Activated CD4-positive, alpha-beta T cell treated with anti-CD3 and anti-CD28 coated beads, Interleukin-2, amount 50 U/mL, for 4 hours (primary cell): ENCODE data around the gene DNAH8.
"Not testable (repeated sequence)": the region's sequence is repeated elsewhere in the genome, so short reads cannot be mapped to it uniquely, and the experiment has no call there.

ENCODE experiments used
- DNase-seq, 2 experiments: peaks; one replicate each; pipeline ENCODE4 v3.0.0-alpha.2; 2020

Gene DNAH8

DNA sequence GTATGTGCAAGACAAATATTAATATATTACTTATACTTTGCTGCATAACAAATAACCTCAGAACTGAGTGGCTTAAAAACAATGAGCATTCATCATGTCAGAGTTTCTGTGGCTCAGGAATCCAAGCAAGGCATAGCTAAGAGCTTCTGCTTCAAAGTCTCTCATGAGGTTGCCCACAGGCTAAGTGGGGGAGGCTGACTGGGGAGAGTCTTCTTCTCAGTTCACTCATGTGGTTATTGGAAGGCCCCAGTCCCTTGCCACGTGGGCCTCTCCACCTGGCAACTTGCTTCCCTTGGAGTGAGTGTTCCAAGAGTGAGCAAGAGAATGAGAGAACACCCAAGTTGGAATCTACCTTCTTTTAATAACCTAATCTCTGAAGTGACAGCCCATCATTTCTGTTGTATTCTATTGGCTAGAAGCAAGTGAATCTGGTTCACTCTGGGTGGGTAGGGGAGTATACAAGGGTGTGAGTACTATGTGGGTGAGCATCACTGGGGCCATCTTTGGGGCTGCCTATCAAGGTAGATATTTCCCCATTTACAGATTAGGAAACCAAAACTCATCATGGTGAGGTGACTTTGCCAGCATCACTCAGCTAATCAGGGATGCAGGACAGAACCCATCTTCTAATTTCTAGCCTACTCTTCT lies 36.0 kb downstream of the DNAH8 start:
- DNase-seq = no peak

DNA sequence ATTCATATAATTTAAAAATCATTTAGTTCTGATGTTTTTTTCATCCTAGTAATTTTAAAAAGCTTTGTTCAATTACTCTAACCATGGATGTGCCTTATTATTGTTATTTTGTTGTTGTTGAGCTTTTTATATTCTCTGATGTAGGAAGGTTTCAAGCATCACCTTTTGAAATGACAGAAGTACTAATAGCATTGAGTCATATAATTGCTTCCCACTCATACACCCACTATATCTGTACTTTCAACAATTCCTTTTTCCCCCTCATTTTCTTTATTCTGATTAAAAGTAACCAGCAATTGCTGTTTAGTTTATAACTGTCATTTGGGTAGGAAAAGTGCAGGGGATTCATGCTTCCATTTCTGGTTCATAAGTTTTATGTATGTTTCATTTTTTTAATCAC lies 38.6 kb downstream of the DNAH8 start:
- no peak for DNase-seq

DNA sequence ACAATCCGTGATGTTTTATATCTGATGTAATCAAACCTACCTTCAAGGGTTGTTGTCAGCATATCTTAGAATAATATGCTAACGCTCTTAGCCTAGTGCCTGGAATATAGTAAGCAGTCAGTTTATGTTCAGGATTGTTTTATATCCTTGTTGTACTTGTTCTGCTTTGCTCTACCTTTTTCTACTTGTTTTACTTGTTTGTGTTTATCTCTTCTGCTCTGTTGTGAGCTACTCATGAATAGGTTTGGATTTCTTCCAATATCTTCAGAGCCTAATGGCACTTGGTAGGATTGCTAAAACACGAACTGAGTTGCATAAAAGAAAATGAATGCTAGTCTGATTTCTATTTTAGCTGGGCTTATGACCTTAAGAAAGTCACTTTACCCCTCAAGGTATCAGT lies 40.1 kb downstream of the DNAH8 start:
- no peak for DNase-seq

DNA sequence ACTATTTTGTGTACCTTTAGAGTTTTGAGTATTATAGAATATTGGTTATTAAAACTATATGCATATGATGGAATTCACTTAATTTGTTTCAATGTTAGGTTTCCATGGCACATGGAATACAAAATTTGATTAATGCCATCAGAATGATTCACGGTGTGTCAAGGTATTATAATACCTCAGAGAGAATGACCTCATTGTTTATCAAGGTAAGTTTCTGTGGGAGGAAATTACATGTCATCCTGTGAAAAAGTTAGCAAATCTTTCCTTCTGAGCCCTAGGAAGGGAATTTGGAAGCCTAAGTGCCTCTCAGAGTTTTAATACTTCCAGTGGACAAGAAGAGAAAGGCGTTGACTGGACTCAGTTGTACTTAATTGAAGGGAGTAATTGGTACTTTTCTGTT lies 40.8 kb downstream of the DNAH8 start:
- DNase-seq = no peak

DNA sequence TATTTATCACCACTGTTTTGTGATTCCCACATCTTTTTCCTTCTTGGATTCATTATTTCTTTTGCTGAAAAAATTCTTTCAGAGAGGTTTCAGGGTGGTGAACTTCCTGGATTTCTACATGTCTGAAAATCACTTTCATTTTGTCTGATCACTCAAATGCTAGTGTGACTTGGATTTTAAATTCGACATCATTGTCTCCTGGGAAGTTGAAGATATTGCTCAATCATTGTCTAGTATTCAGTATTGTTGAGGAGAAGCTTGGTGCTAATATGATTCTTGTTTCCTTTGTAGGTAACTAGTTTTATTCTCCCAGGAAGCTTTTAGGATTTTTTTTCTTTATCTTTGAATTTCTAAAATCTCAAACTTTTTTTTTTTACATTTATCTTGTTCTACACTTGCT lies 45.0 kb downstream of the DNAH8 start:
- no peak for DNase-seq

DNA sequence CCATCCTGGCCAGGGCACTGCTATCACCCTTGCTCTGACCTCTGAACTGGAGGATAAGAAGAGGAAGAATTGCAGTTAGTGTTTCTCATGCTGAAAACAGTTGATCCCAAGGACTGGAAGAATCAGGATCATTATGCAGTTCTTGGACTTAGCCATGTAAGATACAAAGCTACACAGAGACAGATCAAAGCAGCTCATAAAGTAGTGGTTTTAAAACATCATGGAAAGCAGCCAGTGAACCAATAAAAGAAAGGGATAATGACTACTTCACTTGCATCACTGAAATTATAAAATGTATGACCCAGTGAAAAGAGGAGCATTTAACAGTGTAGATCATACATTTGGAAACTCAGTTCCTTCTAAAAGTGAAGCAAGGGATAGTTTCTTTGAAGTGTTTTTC lies 47.7 kb downstream of the DNAH8 start:
- DNase-seq = no peak

DNA sequence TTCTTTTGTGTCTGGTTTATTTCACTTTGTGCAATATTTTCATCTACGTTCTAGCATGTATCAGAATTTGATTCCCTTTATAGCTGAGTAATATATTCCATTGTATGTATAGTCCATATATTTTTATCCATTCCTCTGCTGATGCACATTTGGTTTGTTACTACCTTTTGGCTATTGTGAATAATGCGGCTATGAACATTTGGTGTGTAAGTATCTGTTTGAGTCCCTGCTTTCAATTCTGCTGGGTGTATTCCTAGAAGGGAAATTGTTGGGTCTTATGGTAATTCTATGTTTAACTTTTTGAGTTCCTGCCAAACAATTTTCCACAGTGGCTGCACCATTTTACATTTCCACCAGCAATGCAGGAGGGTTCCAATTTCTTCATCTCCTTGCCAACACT lies 52.4 kb downstream of the DNAH8 start:
- no peak for DNase-seq

DNA sequence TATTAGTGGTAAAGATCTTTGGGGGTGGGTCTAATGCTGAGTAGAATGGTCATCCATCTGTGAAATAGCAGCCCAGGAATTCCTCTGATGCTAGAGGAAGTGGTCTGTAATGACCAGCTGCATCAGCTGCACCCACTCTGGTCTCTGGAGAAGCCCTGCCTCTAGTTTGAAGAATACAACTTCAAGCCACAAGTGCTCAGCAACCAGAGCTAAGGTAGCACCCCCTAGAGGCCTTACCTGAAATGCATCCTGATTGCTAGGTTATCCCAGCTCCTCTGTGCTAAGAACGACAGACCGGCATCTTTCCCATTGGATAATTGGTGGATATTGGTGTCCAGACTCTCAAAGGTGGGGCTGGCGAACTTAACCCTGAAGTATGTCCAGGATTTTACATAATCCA lies 58.2 kb downstream of the DNAH8 start:
- DNase-seq = no peak

DNA sequence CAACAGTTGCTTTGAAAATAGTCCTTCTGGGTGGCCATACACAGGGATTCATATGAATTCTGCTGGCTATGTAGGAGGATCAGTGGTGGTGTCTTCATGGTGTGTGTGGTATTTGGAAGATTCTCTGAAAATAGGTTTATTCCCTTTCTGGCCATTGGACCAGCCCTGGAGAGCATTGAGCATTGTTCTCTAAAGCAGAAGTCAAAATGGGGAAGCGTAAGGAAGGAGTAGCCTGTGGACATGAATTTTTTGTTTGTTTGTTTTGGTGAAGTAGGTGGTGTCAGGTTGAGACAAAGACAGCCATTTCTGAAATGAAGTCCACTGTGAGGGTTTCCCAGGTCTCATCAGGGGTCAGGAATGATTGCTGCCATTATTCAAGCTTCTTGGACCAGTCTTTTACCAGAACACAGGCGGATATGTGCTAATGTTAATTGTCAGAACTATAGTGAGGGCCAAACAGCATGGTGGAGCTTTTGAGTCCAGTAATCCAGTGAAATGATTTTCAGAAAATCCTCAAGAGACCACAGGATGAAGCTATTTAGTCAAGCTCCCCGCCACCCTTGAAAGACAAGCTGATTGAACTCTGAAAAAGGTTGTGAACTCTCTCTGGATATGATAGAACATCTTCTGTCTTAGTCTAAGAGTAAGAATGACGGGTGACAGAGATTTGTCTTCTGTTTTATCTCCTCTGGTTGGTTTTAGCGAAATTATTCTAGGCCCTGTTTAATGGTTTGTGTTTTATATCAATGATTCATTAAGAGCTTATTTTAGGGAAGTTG lies 60.0 kb downstream of the DNAH8 start:
- DNase-seq = no peak

DNA sequence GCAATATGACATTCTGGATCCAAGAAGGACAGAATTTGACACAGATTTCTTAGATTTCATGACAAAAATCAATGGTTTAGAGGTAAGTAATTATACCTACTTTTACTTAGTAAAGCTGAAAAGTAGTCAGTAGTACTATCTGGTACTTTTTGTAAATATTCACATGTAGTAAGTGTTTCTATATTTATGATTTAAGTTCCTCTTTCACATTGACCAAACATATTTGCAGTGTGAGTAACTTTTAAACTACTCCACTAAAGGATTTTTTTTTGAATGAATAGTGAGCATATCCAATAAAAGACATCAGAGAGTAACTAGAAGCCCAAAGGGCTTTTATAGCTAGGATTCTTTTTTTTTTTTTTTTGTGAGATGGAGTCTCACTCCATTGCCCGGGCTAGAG lies 60.8 kb downstream of the DNAH8 start:
- DNase-seq = no peak

DNA sequence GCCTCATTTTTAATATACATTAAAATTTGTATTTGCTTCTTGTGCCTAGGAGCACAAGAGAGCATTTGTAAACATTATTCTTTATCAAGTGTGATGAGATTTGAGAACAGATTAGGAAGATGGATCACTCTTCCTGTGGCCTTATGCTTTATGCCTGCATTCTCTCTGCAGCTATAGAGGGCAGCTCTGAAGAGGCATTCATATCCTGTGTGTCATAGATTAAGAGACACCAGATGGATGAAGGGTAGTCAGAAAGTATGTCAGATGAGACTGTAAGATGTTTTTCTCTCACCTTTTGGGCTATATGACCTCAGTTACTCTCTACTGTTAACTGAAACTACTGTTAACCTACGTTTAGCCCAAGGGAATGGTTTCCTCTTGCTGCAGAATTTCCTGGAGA lies 61.4 kb downstream of the DNAH8 start:
- DNase-seq = no peak

DNA sequence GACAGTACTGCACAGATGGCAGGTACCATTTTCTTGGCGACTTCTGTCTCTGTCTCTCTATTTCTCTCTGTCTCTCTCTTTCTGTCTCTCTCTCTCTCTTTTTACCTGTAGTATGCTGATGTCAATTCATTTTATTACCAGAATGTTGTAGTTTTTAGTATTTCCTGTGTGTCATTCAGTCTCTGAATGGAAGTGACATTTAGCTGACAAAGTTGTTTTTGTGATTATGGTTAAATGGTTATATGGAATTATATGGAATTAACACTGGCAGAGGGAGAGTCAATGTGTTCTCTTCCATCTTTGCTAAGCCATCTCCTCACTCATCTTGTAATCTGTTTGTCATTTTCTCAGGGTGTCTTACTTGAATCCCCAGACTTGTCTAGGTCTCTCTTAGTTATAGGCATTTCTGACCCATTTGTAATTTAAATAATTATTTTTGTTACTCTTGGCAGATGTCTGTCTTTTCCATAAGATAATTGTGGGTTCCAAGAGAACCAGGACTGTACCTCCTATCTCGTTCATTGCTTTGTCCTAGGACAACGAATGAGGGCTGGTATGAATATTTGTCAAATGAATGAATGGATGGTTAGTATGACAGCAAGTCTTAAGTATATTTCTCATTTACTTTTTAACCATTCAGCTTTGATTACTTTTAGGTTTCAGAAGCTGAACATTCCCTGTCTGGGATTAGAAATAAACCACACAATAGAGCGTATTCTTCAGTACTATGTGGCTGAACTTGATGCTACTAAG lies 64.4 kb downstream of the DNAH8 start:
- DNase-seq = no peak

DNA sequence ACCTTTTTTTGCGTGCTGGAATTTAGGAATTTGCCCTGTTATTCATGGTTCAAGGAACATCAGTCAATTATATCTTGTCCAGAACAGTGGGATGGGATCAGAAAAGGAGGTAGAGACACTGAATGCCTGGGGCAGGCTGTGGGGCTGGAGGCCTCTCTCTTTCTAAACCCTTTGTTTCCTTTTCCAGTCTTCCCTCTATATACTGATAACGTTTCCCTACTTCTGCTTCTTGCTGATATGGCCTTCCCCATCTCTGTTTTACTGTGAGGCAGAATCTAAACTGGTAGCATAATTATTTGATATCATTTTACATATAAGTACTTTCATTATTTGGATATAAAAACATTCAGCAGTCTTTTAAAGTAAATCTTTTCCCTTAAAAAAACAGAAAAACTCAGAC lies 67.5 kb downstream of the DNAH8 start:
- no peak for DNase-seq

DNA sequence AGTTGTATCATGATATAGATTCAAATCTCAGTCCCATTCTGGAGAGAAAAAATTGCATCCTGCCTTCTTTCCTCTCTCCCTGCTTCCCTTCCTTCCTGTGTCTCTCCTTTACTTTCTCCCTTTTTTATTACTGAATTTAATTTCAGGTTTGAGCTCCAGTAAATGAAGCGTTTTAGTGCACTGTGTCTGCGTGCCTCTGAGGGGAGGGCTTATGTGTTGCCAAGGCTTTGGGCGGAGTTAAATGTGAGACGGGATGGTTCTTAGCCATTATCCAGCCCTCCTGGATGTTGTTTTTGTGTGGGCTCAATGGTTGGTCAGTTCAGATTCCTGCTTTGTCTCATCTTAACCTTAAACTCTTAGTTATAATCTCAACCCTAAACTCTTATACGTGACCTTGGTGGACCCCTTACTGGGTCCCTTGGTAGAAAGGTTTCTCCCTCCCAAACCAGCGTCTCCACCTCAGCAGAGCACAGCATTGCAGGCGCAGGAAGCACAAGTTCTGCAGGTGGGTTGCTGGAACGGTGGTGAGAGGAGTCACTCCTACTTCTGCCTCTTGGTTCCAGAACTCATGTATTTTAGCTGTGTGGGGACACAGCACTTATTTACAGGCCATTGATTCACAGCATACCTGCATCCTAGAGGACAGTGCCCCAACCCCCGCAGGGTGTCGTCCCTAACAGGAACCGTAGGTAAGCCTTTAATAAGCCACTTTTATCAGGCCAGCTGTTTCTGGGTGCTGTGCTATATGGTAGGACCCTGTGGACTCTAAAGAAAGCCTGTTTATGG lies 68.5 kb downstream of the DNAH8 start:
- no peak for DNase-seq

DNA sequence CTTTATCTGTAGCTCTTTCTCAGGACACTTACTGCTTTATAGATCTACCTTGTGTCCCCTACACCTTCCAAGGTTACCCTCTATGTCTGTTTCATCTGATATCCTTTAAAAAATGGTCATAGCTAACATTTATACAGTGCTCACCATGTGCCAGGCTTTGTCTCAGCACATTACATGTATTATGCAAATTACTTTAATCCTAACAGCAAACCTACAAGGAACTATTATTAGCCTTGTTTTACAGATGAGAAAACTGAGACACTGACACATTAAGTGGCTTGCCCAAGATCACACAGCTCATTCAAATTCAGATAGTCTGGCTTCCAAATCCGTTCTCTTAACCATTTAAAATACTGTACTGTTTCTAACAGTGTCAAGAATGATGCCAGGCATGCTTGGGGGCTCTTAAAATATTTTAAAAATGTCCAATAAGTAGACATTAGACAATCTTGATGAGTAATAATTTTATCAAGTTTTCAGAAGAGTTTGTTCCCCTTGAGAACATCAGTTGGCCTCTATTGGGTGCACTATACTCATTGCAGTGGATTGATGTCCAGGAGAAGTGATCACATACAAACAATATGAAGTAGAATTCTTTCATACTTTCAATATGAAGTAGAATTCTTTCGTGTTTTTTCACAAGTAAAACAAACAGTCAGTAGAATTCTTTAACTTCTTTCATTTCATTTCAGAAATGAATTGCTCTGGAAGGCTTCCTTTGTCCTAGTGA lies 69.6 kb downstream of the DNAH8 start:
- DNase-seq = no peak

DNA sequence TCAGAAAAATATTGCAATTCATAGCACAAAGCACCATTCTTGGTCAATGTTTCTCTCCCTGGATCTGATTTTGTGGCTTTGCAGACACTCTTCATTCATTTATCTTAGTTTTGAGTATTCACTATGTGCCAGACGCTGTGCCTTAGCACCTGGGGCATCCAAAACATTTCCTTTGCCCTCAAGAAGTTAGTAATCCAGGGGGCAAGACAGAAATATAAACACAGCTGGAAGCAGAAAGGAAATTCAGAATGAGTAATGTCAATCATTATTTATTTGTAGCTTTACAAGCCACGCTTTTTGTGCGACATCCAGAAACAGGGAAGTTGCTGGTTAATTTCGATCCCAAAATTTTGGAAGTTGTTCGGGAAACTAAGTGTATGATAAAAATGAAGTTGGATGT lies 71.4 kb downstream of the DNAH8 start:
- DNase-seq = no peak

DNA sequence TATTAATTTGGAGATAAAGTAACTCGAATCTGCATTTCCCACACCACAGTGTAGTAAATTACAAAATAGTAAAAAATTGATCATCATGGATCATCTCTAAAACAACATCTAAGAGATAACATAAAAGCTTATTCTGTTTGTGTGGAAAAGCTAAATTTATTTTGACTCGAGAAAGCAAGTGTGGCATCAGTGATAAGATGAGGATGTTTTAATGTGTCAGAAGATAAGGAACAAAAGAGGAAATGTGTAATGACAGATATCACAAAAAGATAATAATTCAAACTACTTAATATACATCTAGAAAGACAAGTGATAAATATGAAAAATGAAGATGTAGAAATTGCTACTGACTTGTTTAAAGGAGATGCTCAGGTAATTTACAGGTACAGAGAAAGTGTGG lies 74.1 kb downstream of the DNAH8 start:
- no peak for DNase-seq

DNA sequence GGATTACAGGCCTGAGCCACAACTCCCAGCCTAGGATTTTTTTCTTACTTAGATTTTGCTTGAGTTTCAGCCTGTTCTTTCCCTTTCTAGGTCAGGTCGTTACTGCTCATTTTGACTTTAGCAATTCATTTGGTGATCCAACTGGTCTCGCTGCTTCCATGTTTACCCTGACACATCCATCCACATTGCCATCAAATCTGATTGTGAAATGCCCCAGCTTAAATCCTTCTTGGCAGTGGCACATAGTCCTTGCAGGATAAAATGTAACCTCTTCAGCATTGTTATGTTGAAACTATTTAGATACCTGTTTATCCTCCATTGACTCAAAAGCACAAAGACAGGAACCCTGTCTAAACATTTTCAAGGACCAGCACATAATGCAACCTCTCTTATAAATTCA lies 77.2 kb downstream of the DNAH8 start:
- DNase-seq = no peak

DNA sequence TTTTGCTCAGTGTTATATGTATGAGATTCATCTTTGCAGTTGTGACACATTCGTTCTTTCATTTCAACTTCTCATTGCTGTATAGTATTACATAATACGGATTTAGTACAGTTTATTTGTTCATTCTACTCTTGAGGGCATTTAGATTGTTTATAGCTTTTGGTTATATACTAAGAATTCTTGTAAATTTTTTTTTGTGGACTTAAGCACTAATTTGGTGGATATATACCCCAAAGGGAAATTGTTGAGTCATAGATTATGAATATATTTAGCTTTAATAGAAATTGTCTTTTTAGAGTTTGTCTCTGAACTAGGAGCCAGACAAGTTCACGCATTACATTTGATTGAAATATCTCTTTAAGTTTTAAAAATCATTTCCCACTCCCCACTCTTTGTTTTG lies 79.6 kb downstream of the DNAH8 start:
- no peak for DNase-seq

DNA sequence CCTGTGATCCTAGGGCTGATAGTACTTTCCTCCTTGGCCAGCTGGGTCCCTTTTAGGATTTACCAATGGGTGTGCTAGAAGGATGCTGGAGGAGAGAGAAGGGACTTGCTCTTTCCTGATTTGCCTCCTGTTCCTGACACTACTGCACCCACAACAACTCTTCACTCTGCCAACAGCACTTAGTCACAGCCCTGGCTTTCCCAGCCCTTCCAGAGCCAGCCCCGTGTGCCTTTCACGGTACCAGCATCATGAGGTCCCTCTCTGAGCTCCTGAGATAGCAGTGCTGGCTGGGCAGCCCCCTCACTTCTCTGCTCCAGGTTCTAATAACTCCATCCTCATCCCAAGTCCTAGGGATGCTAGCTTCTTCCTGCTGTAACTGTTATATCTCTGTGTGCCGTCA lies 80.9 kb downstream of the DNAH8 start:
- no peak for DNase-seq

DNA sequence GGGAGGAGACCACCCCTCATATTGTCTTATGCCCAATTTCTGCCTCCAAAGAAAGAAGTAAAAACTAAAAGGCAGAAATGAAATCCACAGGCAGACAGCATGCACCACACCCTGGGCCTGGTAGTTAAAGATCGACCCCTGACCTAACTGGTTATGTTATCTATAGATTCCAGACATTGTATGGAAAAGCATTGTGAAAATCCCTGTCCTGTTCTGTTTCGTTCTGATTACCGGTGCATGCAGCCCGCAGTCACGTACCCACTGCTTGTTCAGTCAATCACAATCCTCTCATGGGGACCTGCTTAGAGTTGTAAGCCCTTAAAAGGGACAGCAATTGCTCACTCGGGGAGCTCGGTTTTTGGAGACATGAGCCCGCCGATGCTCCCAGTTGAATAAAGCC lies 81.3 kb downstream of the DNAH8 start:
- DNase-seq = not testable (repeated sequence)

DNA sequence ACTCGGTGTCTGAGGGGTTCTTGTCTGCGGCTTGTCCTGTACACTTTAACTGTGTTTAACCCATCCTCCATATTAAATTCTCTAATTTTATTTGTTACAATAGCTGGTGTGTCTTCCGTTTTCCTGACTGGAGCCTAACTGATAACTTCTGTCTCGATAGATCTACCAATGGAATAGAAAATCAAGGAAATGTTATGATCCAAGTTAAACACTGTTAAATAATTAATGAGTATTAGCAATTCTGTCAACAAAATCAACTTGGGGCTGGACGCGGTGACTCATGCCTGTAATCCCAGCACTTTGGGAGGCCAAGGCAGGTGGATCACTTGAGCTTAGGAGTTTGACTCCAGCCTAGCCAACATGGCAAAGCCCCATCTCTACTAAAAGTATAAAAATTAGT lies 81.7 kb downstream of the DNAH8 start:
- no peak for DNase-seq

DNA sequence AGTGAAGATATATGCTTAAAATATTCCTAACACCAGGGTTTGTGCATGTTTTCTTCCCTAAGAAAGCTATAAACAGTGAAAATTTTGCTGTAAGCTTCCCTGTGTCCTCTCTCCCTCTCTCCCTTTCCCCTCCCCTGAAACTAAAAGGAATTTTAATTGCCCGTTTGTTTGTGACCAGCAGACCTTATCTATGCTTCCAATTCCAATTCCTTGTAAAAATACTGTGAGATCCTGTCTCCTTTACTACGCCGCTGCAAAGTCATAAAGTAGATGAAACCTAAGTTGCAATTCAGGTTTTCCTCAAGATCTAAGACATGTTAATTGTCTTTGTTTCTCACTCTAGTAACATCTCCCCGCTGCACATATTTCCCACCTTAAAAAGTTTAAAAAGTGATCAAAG lies 82.3 kb downstream of the DNAH8 start:
- DNase-seq = no peak
